K562 (cell line): ENCODE results near the gene CPNE2. TPM values are rescaled to one million over a fixed set of nuclear protein-coding genes. Genes with fewer than 3 reads are reported as not detected.

Experiments
- ATAC-seq: fragments of 200-7000 bp; cut with Tn5 transposase; 3 replicates; pipeline ENCODE4 v1.9.1; 2020; ENCODE audit warnings: moderate library complexity
- BruUV-seq: library from RNA; stranded (reverse); fragments of 400-500 nt; replicated peaks from 2 replicates; lab custom pipeline; 2021; lab: Mats Ljungman, UMichigan
- CTCF ChIA-PET: fragments of 300-600 bp; formaldehyde crosslinking; extraction: SDS; loops from one replicate; lab custom pipeline; 2021; ENCODE audit warnings: low intra/inter-chr PET ratio; lab: Yijun Ruan, JAX
- POLR2A ChIA-PET: fragments of 300-600, 350-650 bp; sonication (Branson Sonifier 250); formaldehyde crosslinking; extraction: SDS; loops from one replicate; lab custom pipeline; 2021; ENCODE audit warnings: antibody characterized with exemption, inconsistent platforms; lab: Yijun Ruan, JAX
- DNase-seq, 4 experiments: peaks; one replicate each; pipeline versions ENCODE4 v3.0.0 to v3.0.0-alpha.2; 2011 to 2018; ENCODE audit warnings: low spot score in 3 of 4, mixed read lengths in 3 of 4; ENCODE audit errors: extremely low read depth in 1 of 4
- FAIRE-seq: peaks from 2 replicates; lab custom pipeline; 2011; peaks lifted over from hg19 to GRCh38; lab: Jason Lieb, UNC
- H2AFZ ChIP-seq: 2 replicates; pipeline ENCODE4 v1.6.0; 2011; ENCODE audit warnings: low read depth, low read length, control low read depth, inconsistent platforms
- H3K27ac ChIP-seq: fragments of 200-600 bp; 3 replicates; pipeline ENCODE4 v1.8.0; 2011; ENCODE audit warnings: low read depth, mild to moderate bottlenecking, control low read depth, inconsistent platforms, low read length, moderate library complexity, mixed read lengths; ENCODE audit errors: extremely low read depth
- H3K27me3 ChIP-seq, 2 experiments: fragments of 300-600 bp in 1 of 2; 2 replicates in 1 of 2; 3 replicates in 1 of 2; pipeline versions ENCODE4 v1.6.0 to v1.8.0; 2011; ENCODE audit warnings: inconsistent platforms in 2 of 2, low read length in 2 of 2, mild to moderate bottlenecking in 1 of 2, mixed read lengths in 1 of 2, moderate library complexity in 1 of 2; ENCODE audit not compliant: control insufficient read depth in 2 of 2, insufficient read depth in 2 of 2
- H3K36me3 ChIP-seq: fragments of 300-600 bp; 3 replicates; pipeline ENCODE4 v1.8.0; 2011; ENCODE audit warnings: mild to moderate bottlenecking, low read length, inconsistent platforms; ENCODE audit not compliant: control insufficient read depth, insufficient read depth
- H3K4me1 ChIP-seq, 2 experiments: fragments of 200-600 bp in 1 of 2; replicated peaks in 1 of 2; 2 replicates in 1 of 2; 3 replicates in 1 of 2; pipeline versions ENCODE4 v1.5.1 to v1.8.0; 2011; ENCODE audit warnings: inconsistent platforms in 2 of 2, low read length in 2 of 2, mild to moderate bottlenecking in 1 of 2, mixed read lengths in 1 of 2, moderate library complexity in 1 of 2; ENCODE audit not compliant: control insufficient read depth in 2 of 2, insufficient read depth in 2 of 2
- H3K4me2 ChIP-seq: 2 replicates; pipeline ENCODE4 v1.6.1; 2011; ENCODE audit warnings: low read length, control low read depth, inconsistent platforms, mixed read lengths; ENCODE audit not compliant: insufficient read depth
- H3K4me3 ChIP-seq: fragments of 200-600 bp; sonication (generic), shearing (Covaris generic); 2 replicates; pipeline ENCODE4 v1.5.1; 2016; ENCODE audit warnings: control low read depth, inconsistent platforms
- H3K79me2 ChIP-seq: fragments of 200-600 bp; 3 replicates; pipeline ENCODE4 v1.8.0; 2011; ENCODE audit warnings: low read length, inconsistent platforms; ENCODE audit not compliant: control insufficient read depth, insufficient read depth
- H3K9ac ChIP-seq, 2 experiments: 2 replicates each; pipeline versions ENCODE4 v1.6.0 to v1.6.1; 2011; ENCODE audit warnings: low read depth in 2 of 2, low read length in 2 of 2, control low read depth in 1 of 2, inconsistent platforms in 1 of 2, mild to moderate bottlenecking in 1 of 2, mixed read lengths in 1 of 2; ENCODE audit not compliant: insufficient read depth in 1 of 2
- H3K9me1 ChIP-seq: one replicate; pipeline ENCODE4 v1.6.0; 2011; ENCODE audit warnings: inconsistent platforms, mild to moderate bottlenecking, low read length, moderate library complexity; ENCODE audit not compliant: control insufficient read depth, insufficient read depth
- H3K9me3 ChIP-seq: replicated peaks from 2 replicates; pipeline ENCODE4 v1.5.1; 2011; ENCODE audit warnings: low read depth, low read length, inconsistent platforms; ENCODE audit not compliant: control insufficient read depth, insufficient read depth
- H4K20me1 ChIP-seq: replicated peaks from 2 replicates; pipeline ENCODE4 v1.6.1; 2011; ENCODE audit warnings: low read length, inconsistent platforms, mixed read lengths; ENCODE audit not compliant: control insufficient read depth, insufficient read depth
- BHLHE40 ChIP-seq: IDR thresholded peaks from 2 replicates; pipeline ENCODE4 v1.6.1; 2011; ENCODE audit warnings: low read length, improper control_type of control experiment
- EWSR1 ChIP-seq: fragments of 450-650 bp; IDR thresholded peaks from 2 replicates; pipeline ENCODE4 v1.6.1; 2018; ENCODE audit warnings: borderline replicate concordance, mild to moderate bottlenecking, low read depth, moderate library complexity; ENCODE audit not compliant: partially characterized antibody
- FOXP1 ChIP-seq: sonication (generic); formaldehyde crosslinking; IDR thresholded peaks from 2 replicates; pipeline ENCODE4 v1.8.0; 2022; ENCODE audit warnings: mild to moderate bottlenecking, missing genetic modification reagents
- MCM3 ChIP-seq: fragments of 450-650 bp; IDR thresholded peaks from 2 replicates; pipeline ENCODE4 v1.6.1; 2016
- NELFE ChIP-seq: IDR thresholded peaks from 2 replicates; pipeline ENCODE4 v1.6.1; 2011; ENCODE audit warnings: mild to moderate bottlenecking; ENCODE audit not compliant: insufficient read depth, insufficient read length
- NRF1 ChIP-seq, 2 experiments: fragments of 450-650 bp; IDR thresholded peaks in 1 of 2; conservative IDR thresholded peaks in 1 of 2; 2 replicates each; pipeline ENCODE4 v1.6.1; 2014; ENCODE audit warnings: mild to moderate bottlenecking in 2 of 2
- POLR2B ChIP-seq: fragments of 450-650 bp; IDR thresholded peaks from 2 replicates; pipeline ENCODE4 v1.6.1; 2018; ENCODE audit warnings: low read depth; ENCODE audit not compliant: partially characterized antibody
- RBM15 ChIP-seq: fragments of 200-400 bp; formaldehyde crosslinking; IDR thresholded peaks from 2 replicates; pipeline ENCODE4 v1.6.1; 2018; ENCODE audit warnings: mild to moderate bottlenecking, low read length, moderate library complexity; ENCODE audit not compliant: insufficient read depth
- SMARCC2 ChIP-seq: fragments of 450-650 bp; IDR thresholded peaks from 2 replicates; pipeline ENCODE4 v1.6.1; 2017; ENCODE audit warnings: antibody characterized with exemption, moderate library complexity, mild to moderate bottlenecking, low read depth
- SNIP1 ChIP-seq: fragments of 450-650 bp; IDR thresholded peaks from 2 replicates; pipeline ENCODE4 v1.7.1; 2017; ENCODE audit warnings: low read depth, mild to moderate bottlenecking
- WGBS: fragments of 100-300 bp; shearing (Covaris generic); methylation state at CpG from one replicate; pipeline ENCODE4 v1.1.6; 2016; ENCODE audit warnings: low coverage, mixed read lengths; ENCODE audit not compliant: insufficient coverage; ENCODE audit errors: missing lambda C conversion rate; 5-methylcytosine and 5-hydroxymethylcytosine counted together
- in situ Hi-C: fragments of 300-500 bp; cut with MboI; formaldehyde crosslinking; loops from 4 replicates; pipeline ENCODE4 v1.15.0; 2018; ENCODE audit warnings: inconsistent platforms, mixed read lengths
- intact Hi-C: fragments of 100-400 bp; cut with micrococcal nuclease; formaldehyde crosslinking; loops from 2 replicates; pipeline ENCODE4 v1.14.2; 2022
- polyA plus RNA-seq, 8 experiments: library from polyadenylated mRNA; depleted of rRNA in 4 of 8; stranded (reverse) in 5 of 8; unstranded in 3 of 8; fragments of >200 nt; fragmentation: Nextera tagmentation in 2 of 8; fragmentation: Illumina TruSeq in 1 of 8; extraction: Ambion mirVana in 2 of 8; extraction: Trizol in 1 of 8; gene quantifications; 2 replicates each; pipeline versions ENCODE4 v1.2.1 to v1.2.3, GENCODE V29; 2011 to 2014; ENCODE audit warnings: inconsistent platforms in 1 of 8, missing spikeins in 1 of 8
- total RNA-seq, 7 experiments: library from RNA; depleted of rRNA in 6 of 7; stranded (reverse); fragments of >200 nt in 6 of 7; fragmentation: Illumina TruSeq in 2 of 7; extraction: Trizol in 2 of 7; gene quantifications; 2 replicates each; pipeline versions ENCODE4 v1.2.1 to v1.2.3, GENCODE V29; 2011 to 2021; ENCODE audit warnings: low replicate concordance in 1 of 7
- TF ChIP-seq, protein P1 (sequence below): sonication (generic); formaldehyde crosslinking; IDR thresholded peaks from 2 replicates; pipeline ENCODE4 v1.8.0; 2023; ENCODE audit warnings: mild to moderate bottlenecking, missing genetic modification reagents

Gene CPNE2
- total and polyA plus RNA-seq, 9 of the 15 experiments (the other 6 are each of a cell fraction or from before 2014, with no cell fraction given) = 3.0 to 13.9 (median 8.6) TPM

DNA sequence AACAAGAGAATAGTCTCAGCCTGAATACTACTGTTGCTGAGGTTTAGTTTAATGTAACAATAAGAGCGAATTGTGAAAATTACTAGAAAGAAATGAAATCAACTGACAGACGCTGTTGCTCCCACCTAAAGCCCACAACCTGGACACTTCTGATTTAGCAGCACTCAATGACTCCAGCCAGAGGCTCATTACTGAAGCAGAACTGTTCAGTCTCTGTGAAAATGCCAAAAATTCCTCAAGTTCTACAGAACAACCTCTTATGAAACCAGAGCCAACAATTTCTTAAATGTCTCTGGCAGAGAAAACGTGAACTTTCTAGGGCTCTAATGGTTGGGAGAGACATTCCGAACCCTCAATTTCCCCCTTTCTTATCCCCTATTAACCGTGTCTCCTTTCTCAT is 83.5 kb downstream of the CPNE2 start:
- H3K9me1 ChIP-seq = no peaks in the 10 kb centered on the region
- H2AFZ ChIP-seq = no peak overlapping the region
- H3K4me2 ChIP-seq = no peak overlapping the region
- H3K27me3 ChIP-seq = no peaks in the 10 kb centered on the region
- H3K4me3 ChIP-seq = no peak overlapping the region
- POLR2A ChIA-PET = interaction anchor here (0.6 to 2.2 kb wide), 4 partner anchors 10 to 239 kb away, joined by 3 to 8 read pairs (median 4); partner anchors contain the start of genes CPNE2, PSME3IP1 and RSPRY1
- in situ Hi-C loops (no loop called here), intact Hi-C loops (no loop called here)
- no peak overlapping the region for H3K9ac ChIP-seq
- 83% methylated on average over 5 of the region's 5 CpGs for WGBS
- H3K9me3 ChIP-seq = no peaks in the 10 kb centered on the region
- no peak overlapping the region for H3K27ac ChIP-seq
- DNase-seq (no peak), ATAC-seq (no peak), FAIRE-seq (no peak)
- peaks cover 13% of the 10 kb centered on the region for H3K79me2 ChIP-seq
- no peaks in the 10 kb centered on the region for H3K4me1 ChIP-seq
- BruUV-seq = no TSS peak
- H3K36me3 ChIP-seq = peaks cover 37% of the 10 kb centered on the region
- H4K20me1 ChIP-seq = no peaks in the 10 kb centered on the region
- CTCF ChIA-PET = no interaction called here
- TF ChIP-seq FOXP1 (CRISPR knock-in tag) = no peak
- no peak for TF ChIP-seq EWSR1
- TF ChIP-seq BHLHE40 = no peak
- no peak for TF ChIP-seq NRF1 (conservative IDR thresholded peaks at IDR 0.05 in 1 of 2, IDR thresholded peaks at IDR 0.05 in 1 of 2)
- TF ChIP-seq MCM3 = no peak
- no peak for TF ChIP-seq NELFE
- TF ChIP-seq, protein P1, sequence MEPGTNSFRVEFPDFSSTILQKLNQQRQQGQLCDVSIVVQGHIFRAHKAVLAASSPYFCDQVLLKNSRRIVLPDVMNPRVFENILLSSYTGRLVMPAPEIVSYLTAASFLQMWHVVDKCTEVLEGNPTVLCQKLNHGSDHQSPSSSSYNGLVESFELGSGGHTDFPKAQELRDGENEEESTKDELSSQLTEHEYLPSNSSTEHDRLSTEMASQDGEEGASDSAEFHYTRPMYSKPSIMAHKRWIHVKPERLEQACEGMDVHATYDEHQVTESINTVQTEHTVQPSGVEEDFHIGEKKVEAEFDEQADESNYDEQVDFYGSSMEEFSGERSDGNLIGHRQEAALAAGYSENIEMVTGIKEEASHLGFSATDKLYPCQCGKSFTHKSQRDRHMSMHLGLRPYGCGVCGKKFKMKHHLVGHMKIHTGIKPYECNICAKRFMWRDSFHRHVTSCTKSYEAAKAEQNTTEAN (CRISPR knock-in tag) = no peak
- no peak for TF ChIP-seq RBM15
- no peak for TF ChIP-seq POLR2B
- TF ChIP-seq SNIP1 = no peak
- no peak for TF ChIP-seq SMARCC2
